ENCODE data around the gene ZNF99. TPM values are rescaled to one million over a fixed set of nuclear protein-coding genes. Genes with fewer than 3 reads are reported as not detected.

The ZNF99 gene
- not detected for polyA plus RNA-seq (2013, experiment 1 of 2)
- not detected for polyA plus RNA-seq (2013, experiment 2 of 2)

GRCh38 chr19:22783651-22784410, at the start of gene ZNF99:
Gene ZNF99 (minus strand): TSS chr19:22784151. CDS start chr19:22784016, 135 bp downstream.
- no peak within 1 kb of the TSS for H2AK5ac ChIP-seq (ENCODE audit: low read length, severe bottlenecking)
- no peaks in the 10 kb centered on the region for H3K4me1 ChIP-seq (ENCODE audit: control insufficient read depth, insufficient read depth, low read depth, low read length)
- H2BK120ac ChIP-seq (ENCODE audit: low read depth, low read length), result no peak within 1 kb of the TSS
- no peak within 1 kb of the TSS for H2BK15ac ChIP-seq (ENCODE audit: low read depth, poor library complexity, severe bottlenecking)
- WGBS, result 86% methylated on average over 36 of the region's 36 CpGs
- no peak within 1 kb of the TSS for H3K4ac ChIP-seq (ENCODE audit: low read depth in 1 of 2, low read length in 2 of 2)
- no peak within 1 kb of the TSS for H4K8ac ChIP-seq (ENCODE audit: low read length)
- H3K36me3 ChIP-seq (ENCODE audit: control insufficient read depth in 1 of 2, insufficient read depth in 2 of 2, low read depth in 1 of 2, low read length in 2 of 2), result no peaks in the 10 kb centered on the region
- H3K14ac ChIP-seq (ENCODE audit: low read length in 2 of 2), result no peak within 1 kb of the TSS
- H3K9me3 ChIP-seq (ENCODE audit: control insufficient read depth, low read length), result peaks cover 44% of the 10 kb centered on the region
- no peak within 1 kb of the TSS for H2BK12ac ChIP-seq (ENCODE audit: low read length in 2 of 2)
- H2AFZ ChIP-seq (ENCODE audit: low read depth, low read length), result no peak within 1 kb of the TSS
- no peak within 1 kb of the TSS for H3K4me2 ChIP-seq (ENCODE audit: low read length, poor library complexity, severe bottlenecking)
- no peak within 1 kb of the TSS for H3K4me3 ChIP-seq (ENCODE audit: insufficient read depth in 1 of 2, low read depth in 1 of 2, low read length in 2 of 2)
- no peaks in the 10 kb centered on the region for H3K27me3 ChIP-seq (ENCODE audit: control insufficient read depth in 1 of 2, insufficient read depth in 1 of 2, low read length in 2 of 2)
- peak within 1 kb of the TSS; percentile 84 for H3K9ac ChIP-seq (ENCODE audit: low read length)
- H4K91ac ChIP-seq (ENCODE audit: low read length), result no peak within 1 kb of the TSS
- no peak for DNase-seq
- H3K27ac ChIP-seq (ENCODE audit: low read length, poor library complexity, severe bottlenecking), result no peak within 1 kb of the TSS
- H3K18ac ChIP-seq (ENCODE audit: low read depth in 1 of 2, low read length in 2 of 2), result no peak within 1 kb of the TSS
- no peak within 1 kb of the TSS for H2BK5ac ChIP-seq (ENCODE audit: low read depth, low read length, poor library complexity, severe bottlenecking)
- H3K23ac ChIP-seq (ENCODE audit: low read length in 2 of 2), result no peak within 1 kb of the TSS
- H3K79me1 ChIP-seq (replicated peaks; ENCODE audit: low read length, poor library complexity, severe bottlenecking), result no peaks in the 10 kb centered on the region

- H3K14ac ChIP-seq (ENCODE audit: low read length in 2 of 2), result no peak within 1 kb of the TSS
- H2BK5ac ChIP-seq (ENCODE audit: low read depth, low read length, poor library complexity, severe bottlenecking), result no peak within 1 kb of the TSS
- no peak for DNase-seq
- H3K9me3 ChIP-seq (ENCODE audit: control insufficient read depth, low read length), result peaks cover 55% of the 10 kb centered on the region
- no peak within 1 kb of the TSS for H3K23ac ChIP-seq (ENCODE audit: low read length in 2 of 2)
- H3K4me2 ChIP-seq (ENCODE audit: low read length, poor library complexity, severe bottlenecking), result no peak within 1 kb of the TSS
- H2BK12ac ChIP-seq (ENCODE audit: low read length in 2 of 2), result no peak within 1 kb of the TSS
- no peak within 1 kb of the TSS for H2BK15ac ChIP-seq (ENCODE audit: low read depth, poor library complexity, severe bottlenecking)
- H3K27me3 ChIP-seq (ENCODE audit: control insufficient read depth in 1 of 2, insufficient read depth in 1 of 2, low read length in 2 of 2), result no peaks in the 10 kb centered on the region
- no peaks in the 10 kb centered on the region for H3K36me3 ChIP-seq (ENCODE audit: control insufficient read depth in 1 of 2, insufficient read depth in 2 of 2, low read depth in 1 of 2, low read length in 2 of 2)
- no peaks in the 10 kb centered on the region for H3K4me1 ChIP-seq (ENCODE audit: control insufficient read depth, insufficient read depth, low read depth, low read length)
- WGBS, result 92% methylated on average over 31 of the region's 31 CpGs
- H4K8ac ChIP-seq (ENCODE audit: low read length), result no peak within 1 kb of the TSS
- no peak within 1 kb of the TSS for H3K18ac ChIP-seq (ENCODE audit: low read depth in 1 of 2, low read length in 2 of 2)
- no peak within 1 kb of the TSS for H4K91ac ChIP-seq (ENCODE audit: low read length)
- H3K9ac ChIP-seq (ENCODE audit: low read length), result no peak within 1 kb of the TSS
- no peak within 1 kb of the TSS for H3K27ac ChIP-seq (ENCODE audit: low read length, poor library complexity, severe bottlenecking)
- no peaks in the 10 kb centered on the region for H3K79me1 ChIP-seq (replicated peaks; ENCODE audit: low read length, poor library complexity, severe bottlenecking)
- H2AK5ac ChIP-seq (ENCODE audit: low read length, severe bottlenecking), result no peak within 1 kb of the TSS
- no peak within 1 kb of the TSS for H3K4me3 ChIP-seq (ENCODE audit: insufficient read depth in 1 of 2, low read depth in 1 of 2, low read length in 2 of 2)
- no peak within 1 kb of the TSS for H2AFZ ChIP-seq (ENCODE audit: low read depth, low read length)
- H3K4ac ChIP-seq (ENCODE audit: low read depth in 1 of 2, low read length in 2 of 2), result no peak within 1 kb of the TSS
- no peak within 1 kb of the TSS for H2BK120ac ChIP-seq (ENCODE audit: low read depth, low read length)
These were observed 48.2 kb upstream of the ZNF99 start, which contains the start of gene ZNF723 for GRCh38 chr19:22832031-22832762. Gene ZNF723 (plus strand): TSS chr19:22832291. CDS start chr19:22832380, 89 bp downstream.

GRCh38 chr19:22831211-22831610, 47.3 kb upstream of the ZNF99 start:
- Histone ChIP-seq H2AFZ (ENCODE audit: low read depth, low read length) (no peak overlapping the region), H3K4me2 (ENCODE audit: low read length, poor library complexity, severe bottlenecking) (no peak overlapping the region), H3K18ac (ENCODE audit: low read depth in 1 of 2, low read length in 2 of 2) (no peak overlapping the region), H3K4ac (ENCODE audit: low read depth in 1 of 2, low read length in 2 of 2) (no peak overlapping the region), H4K8ac (ENCODE audit: low read length) (no peak overlapping the region), H3K36me3 (ENCODE audit: control insufficient read depth in 1 of 2, insufficient read depth in 2 of 2, low read depth in 1 of 2, low read length in 2 of 2) (no peaks in the 10 kb centered on the region), H2AK5ac (ENCODE audit: low read length, severe bottlenecking) (no peak overlapping the region), H3K4me1 (ENCODE audit: control insufficient read depth, insufficient read depth, low read depth, low read length) (no peaks in the 10 kb centered on the region), H3K27me3 (ENCODE audit: control insufficient read depth in 1 of 2, insufficient read depth in 1 of 2, low read length in 2 of 2) (no peaks in the 10 kb centered on the region), H4K91ac (ENCODE audit: low read length) (no peak overlapping the region), H3K9ac (ENCODE audit: low read length) (no peak overlapping the region), H2BK120ac (ENCODE audit: low read depth, low read length) (no peak overlapping the region), H3K79me1 (replicated peaks; ENCODE audit: low read length, poor library complexity, severe bottlenecking) (no peaks in the 10 kb centered on the region), H3K27ac (ENCODE audit: low read length, poor library complexity, severe bottlenecking) (no peak overlapping the region), H2BK12ac (ENCODE audit: low read length in 2 of 2) (no peak overlapping the region), H3K4me3 (ENCODE audit: insufficient read depth in 1 of 2, low read depth in 1 of 2, low read length in 2 of 2) (no peak overlapping the region), H3K14ac (ENCODE audit: low read length in 2 of 2) (no peak overlapping the region), H3K9me3 (ENCODE audit: control insufficient read depth, low read length) (peaks cover 57% of the 10 kb centered on the region), H3K23ac (ENCODE audit: low read length in 2 of 2) (no peak overlapping the region), H2BK15ac (ENCODE audit: low read depth, poor library complexity, severe bottlenecking) (no peak overlapping the region), H2BK5ac (ENCODE audit: low read depth, low read length, poor library complexity, severe bottlenecking) (no peak overlapping the region)
- 90% methylated on average over 11 of the region's 11 CpGs for WGBS
- DNase-seq, result no peak

- Histone ChIP-seq H2BK5ac (ENCODE audit: low read depth, low read length, poor library complexity, severe bottlenecking) (no peak overlapping the region), H3K23ac (ENCODE audit: low read length in 2 of 2) (no peak overlapping the region), H3K4me3 (ENCODE audit: insufficient read depth in 1 of 2, low read depth in 1 of 2, low read length in 2 of 2) (no peak overlapping the region), H3K4me2 (ENCODE audit: low read length, poor library complexity, severe bottlenecking) (no peak overlapping the region), H2AFZ (ENCODE audit: low read depth, low read length) (no peak overlapping the region), H2BK120ac (ENCODE audit: low read depth, low read length) (no peak overlapping the region), H3K9me3 (ENCODE audit: control insufficient read depth, low read length) (peaks cover 69% of the 10 kb centered on the region), H3K4me1 (ENCODE audit: control insufficient read depth, insufficient read depth, low read depth, low read length) (no peaks in the 10 kb centered on the region), H4K91ac (ENCODE audit: low read length) (no peak overlapping the region), H3K36me3 (ENCODE audit: control insufficient read depth in 1 of 2, insufficient read depth in 2 of 2, low read depth in 1 of 2, low read length in 2 of 2) (no peaks in the 10 kb centered on the region), H3K9ac (ENCODE audit: low read length) (no peak overlapping the region), H3K14ac (ENCODE audit: low read length in 2 of 2) (no peak overlapping the region), H2BK15ac (ENCODE audit: low read depth, poor library complexity, severe bottlenecking) (no peak overlapping the region), H3K4ac (ENCODE audit: low read depth in 1 of 2, low read length in 2 of 2) (no peak overlapping the region), H2BK12ac (ENCODE audit: low read length in 2 of 2) (no peak overlapping the region), H4K8ac (ENCODE audit: low read length) (no peak overlapping the region), H2AK5ac (ENCODE audit: low read length, severe bottlenecking) (no peak overlapping the region), H3K79me1 (replicated peaks; ENCODE audit: low read length, poor library complexity, severe bottlenecking) (no peaks in the 10 kb centered on the region), H3K27ac (ENCODE audit: low read length, poor library complexity, severe bottlenecking) (no peak overlapping the region), H3K18ac (ENCODE audit: low read depth in 1 of 2, low read length in 2 of 2) (no peak overlapping the region), H3K27me3 (ENCODE audit: control insufficient read depth in 1 of 2, insufficient read depth in 1 of 2, low read length in 2 of 2) (no peaks in the 10 kb centered on the region)
- DNase-seq, result no peak
- WGBS, result 75% methylated on average over 2 of the region's 2 CpGs
These were observed 30.2 kb upstream of the ZNF99 start for GRCh38 chr19:22814124-22814523.

All from mesenchymal stem cell (in vitro differentiated cells and primary cell).